DMS 273 (cell line): ENCODE data around the gene AHCTF1.
"Not testable (repeated sequence)": the region's sequence is repeated elsewhere in the genome, so short reads cannot be mapped to it uniquely, and the experiment has no call there.

Experiments
- DNase-seq: peaks from one replicate; lab custom pipeline; 2025; ENCODE audit not compliant: unreplicated experiment; lab: John Stamatoyannopoulos, UW

Gene AHCTF1

GRCh38 chr1:246919902-246920301 lies 11.8 kb downstream of the AHCTF1 start:
- DNase-seq, result no peak

- DNase-seq, result not testable (repeated sequence)
These were observed 15.5 kb downstream of the AHCTF1 start for GRCh38 chr1:246916026-246916923.

- peak; percentile 85 for DNase-seq
These were observed 24.3 kb downstream of the AHCTF1 start for GRCh38 chr1:246907472-246907871.

GRCh38 chr1:246906833-246907232 lies 24.9 kb downstream of the AHCTF1 start:
- DNase-seq, result no peak

GRCh38 chr1:246901874-246902273 lies 29.9 kb downstream of the AHCTF1 start:
- DNase-seq, result no peak

- no peak for DNase-seq
These were observed 34.4 kb downstream of the AHCTF1 start for GRCh38 chr1:246897302-246897701.

GRCh38 chr1:246893191-246893939 lies 38.4 kb downstream of the AHCTF1 start:
- no peak for DNase-seq

- no peak for DNase-seq
These were observed 40.6 kb downstream of the AHCTF1 start for GRCh38 chr1:246891105-246891504.

GRCh38 chr1:246888522-246888921 lies 43.2 kb downstream of the AHCTF1 start:
- DNase-seq, result no peak

GRCh38 chr1:246885389-246885788 lies 46.4 kb downstream of the AHCTF1 start:
- DNase-seq, result not testable (repeated sequence)

- DNase-seq, result peak; percentile 64
These were observed 53.2 kb downstream of the AHCTF1 start for GRCh38 chr1:246878551-246878950.

GRCh38 chr1:246876431-246876830 lies 55.3 kb downstream of the AHCTF1 start:
- DNase-seq, result no peak

GRCh38 chr1:246875041-246876026 lies 56.4 kb downstream of the AHCTF1 start:
- no peak for DNase-seq

GRCh38 chr1:246865921-246866320 lies 65.8 kb downstream of the AHCTF1 start:
- DNase-seq, result no peak

GRCh38 chr1:246863791-246864190 lies 68.0 kb downstream of the AHCTF1 start:
- DNase-seq, result not testable (repeated sequence)

- no peak for DNase-seq
These were observed 71.3 kb downstream of the AHCTF1 start for GRCh38 chr1:246860401-246860800.

GRCh38 chr1:246856371-246856770 lies 75.4 kb downstream of the AHCTF1 start:
- no peak for DNase-seq

- not testable (repeated sequence) for DNase-seq
These were observed 81.1 kb downstream of the AHCTF1 start for GRCh38 chr1:246850640-246851039.

- DNase-seq, result no peak
These were observed 87.9 kb downstream of the AHCTF1 start for GRCh38 chr1:246843876-246844275.

GRCh38 chr1:246840761-246841160 lies 91.0 kb downstream of the AHCTF1 start:
- DNase-seq, result not testable (repeated sequence)

- peak; percentile 37 for DNase-seq
These were observed 93.7 kb downstream of the AHCTF1 start for GRCh38 chr1:246838118-246838456.
